Measurements from ENCODE around the gene ADAMTSL2.

GRCh38 chr9:133505901-133506652 lies 28.4 kb upstream of the ADAMTSL2 start:
- TF ChIP-seq, protein P1, sequence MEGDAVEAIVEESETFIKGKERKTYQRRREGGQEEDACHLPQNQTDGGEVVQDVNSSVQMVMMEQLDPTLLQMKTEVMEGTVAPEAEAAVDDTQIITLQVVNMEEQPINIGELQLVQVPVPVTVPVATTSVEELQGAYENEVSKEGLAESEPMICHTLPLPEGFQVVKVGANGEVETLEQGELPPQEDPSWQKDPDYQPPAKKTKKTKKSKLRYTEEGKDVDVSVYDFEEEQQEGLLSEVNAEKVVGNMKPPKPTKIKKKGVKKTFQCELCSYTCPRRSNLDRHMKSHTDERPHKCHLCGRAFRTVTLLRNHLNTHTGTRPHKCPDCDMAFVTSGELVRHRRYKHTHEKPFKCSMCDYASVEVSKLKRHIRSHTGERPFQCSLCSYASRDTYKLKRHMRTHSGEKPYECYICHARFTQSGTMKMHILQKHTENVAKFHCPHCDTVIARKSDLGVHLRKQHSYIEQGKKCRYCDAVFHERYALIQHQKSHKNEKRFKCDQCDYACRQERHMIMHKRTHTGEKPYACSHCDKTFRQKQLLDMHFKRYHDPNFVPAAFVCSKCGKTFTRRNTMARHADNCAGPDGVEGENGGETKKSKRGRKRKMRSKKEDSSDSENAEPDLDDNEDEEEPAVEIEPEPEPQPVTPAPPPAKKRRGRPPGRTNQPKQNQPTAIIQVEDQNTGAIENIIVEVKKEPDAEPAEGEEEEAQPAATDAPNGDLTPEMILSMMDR (IDR thresholded peaks at IDR 0.05; ENCODE audit: low read depth, low read length): no peak
- no peak for TF ChIP-seq EZH2phosphoT487 (IDR thresholded peaks at IDR 0.05; ENCODE audit: low read depth)
